ENCODE data around the gene SUV39H1. TPM values are rescaled to one million over a fixed set of nuclear protein-coding genes. Genes with fewer than 3 reads are reported as not detected.

SUV39H1 gene
- total and polyA plus RNA-seq, 9 of the 15 experiments (the other 6 are each of a cell fraction or from before 2014, with no cell fraction given) = 4.7 to 34.7 (median 17.9) TPM

DNA sequence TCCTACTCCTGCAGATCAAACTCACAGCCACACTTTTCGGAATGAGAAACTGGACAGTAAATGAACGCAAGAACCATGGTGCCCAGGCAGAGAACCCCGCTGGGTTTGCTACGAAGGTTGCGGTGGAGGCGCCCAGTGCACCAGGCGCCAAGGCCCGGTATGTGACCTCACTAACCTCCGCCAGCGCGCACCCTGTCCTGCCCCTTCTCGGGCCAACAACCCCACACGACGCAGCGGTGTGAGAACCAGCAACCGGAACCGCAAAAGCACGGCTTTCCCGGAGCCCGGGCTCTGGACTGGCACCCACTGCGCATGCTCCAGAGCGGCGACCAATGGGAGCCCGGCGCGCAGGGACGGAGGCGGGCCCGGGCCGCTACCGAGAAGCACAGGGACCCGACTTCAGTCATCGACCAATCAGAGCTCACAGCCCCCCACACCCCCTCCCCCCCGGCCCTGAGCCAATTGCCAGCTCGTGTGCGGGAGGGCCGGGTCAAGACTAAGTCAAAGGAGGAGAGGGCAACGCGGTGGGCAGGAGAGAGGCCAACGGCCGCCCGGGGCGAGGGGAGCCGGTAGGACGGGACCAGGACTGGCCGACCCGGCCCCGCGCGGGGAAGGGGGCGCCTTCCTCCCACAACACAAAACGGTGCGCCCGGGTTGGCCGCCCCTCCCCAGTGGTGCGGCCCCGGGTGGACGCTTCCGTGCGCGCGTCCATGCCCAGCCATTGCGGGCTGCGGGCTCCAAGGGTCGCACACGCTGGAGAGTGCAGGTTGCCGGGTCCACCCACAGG, 20.2 kb upstream of the SUV39H1 start (continued):
- TF ChIP-seq, protein P1, sequence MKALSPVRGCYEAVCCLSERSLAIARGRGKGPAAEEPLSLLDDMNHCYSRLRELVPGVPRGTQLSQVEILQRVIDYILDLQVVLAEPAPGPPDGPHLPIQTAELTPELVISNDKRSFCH (CRISPR knock-in tag; IDR thresholded peaks at IDR 0.05) = no peak
- TF ChIP-seq, protein P1 (tag; IDR thresholded peaks at IDR 0.05) = no peak
- TF ChIP-seq, protein P2, sequence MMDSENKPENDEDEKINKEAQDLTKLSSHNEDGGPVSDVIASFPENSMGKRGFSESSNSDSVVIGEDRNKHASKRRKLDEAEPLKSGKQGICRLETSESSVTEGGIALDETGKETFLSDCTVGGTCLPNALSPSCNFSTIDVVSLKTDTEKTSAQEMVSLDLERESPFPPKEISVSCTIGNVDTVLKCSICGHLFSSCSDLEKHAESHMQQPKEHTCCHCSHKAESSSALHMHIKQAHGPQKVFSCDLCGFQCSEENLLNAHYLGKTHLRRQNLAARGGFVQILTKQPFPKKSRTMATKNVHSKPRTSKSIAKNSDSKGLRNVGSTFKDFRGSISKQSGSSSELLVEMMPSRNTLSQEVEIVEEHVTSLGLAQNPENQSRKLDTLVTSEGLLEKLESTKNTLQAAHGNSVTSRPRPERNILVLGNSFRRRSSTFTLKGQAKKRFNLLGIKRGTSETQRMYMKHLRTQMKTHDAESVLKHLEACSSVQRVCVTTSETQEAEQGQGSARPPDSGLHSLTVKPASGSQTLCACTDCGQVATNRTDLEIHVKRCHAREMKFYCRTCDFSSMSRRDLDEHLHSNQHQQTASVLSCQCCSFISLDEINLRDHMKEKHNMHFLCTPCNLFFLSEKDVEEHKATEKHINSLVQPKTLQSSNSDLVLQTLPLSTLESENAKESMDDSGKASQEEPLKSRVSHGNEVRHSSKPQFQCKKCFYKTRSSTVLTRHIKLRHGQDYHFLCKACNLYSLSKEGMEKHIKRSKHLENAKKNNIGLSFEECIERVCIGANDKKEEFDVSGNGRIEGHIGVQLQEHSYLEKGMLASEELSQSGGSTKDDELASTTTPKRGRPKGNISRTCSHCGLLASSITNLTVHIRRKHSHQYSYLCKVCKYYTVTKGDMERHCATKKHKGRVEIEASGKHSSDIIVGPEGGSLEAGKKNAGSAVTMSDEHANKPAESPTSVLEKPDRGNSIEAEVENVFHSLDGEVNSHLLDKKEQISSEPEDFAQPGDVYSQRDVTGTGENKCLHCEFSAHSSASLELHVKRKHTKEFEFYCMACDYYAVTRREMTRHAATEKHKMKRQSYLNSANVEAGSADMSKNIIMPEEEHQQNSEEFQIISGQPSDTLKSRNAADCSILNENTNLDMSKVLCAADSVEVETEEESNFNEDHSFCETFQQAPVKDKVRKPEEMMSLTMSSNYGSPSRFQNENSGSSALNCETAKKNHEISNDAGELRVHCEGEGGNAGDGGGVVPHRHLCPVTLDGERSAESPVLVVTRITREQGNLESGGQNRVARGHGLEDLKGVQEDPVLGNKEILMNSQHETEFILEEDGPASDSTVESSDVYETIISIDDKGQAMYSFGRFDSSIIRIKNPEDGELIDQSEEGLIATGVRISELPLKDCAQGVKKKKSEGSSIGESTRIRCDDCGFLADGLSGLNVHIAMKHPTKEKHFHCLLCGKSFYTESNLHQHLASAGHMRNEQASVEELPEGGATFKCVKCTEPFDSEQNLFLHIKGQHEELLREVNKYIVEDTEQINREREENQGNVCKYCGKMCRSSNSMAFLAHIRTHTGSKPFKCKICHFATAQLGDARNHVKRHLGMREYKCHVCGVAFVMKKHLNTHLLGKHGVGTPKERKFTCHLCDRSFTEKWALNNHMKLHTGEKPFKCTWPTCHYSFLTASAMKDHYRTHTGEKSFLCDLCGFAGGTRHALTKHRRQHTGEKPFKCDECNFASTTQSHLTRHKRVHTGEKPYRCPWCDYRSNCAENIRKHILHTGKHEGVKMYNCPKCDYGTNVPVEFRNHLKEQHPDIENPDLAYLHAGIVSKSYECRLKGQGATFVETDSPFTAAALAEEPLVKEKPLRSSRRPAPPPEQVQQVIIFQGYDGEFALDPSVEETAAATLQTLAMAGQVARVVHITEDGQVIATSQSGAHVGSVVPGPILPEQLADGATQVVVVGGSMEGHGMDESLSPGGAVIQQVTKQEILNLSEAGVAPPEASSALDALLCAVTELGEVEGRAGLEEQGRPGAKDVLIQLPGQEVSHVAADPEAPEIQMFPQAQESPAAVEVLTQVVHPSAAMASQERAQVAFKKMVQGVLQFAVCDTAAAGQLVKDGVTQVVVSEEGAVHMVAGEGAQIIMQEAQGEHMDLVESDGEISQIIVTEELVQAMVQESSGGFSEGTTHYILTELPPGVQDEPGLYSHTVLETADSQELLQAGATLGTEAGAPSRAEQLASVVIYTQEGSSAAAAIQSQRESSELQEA (IDR thresholded peaks at IDR 0.05; ENCODE audit: low read depth) = no peak
- peak; percentile 10; the same call in 1 of the 2 replicates for TF ChIP-seq SIN3B (IDR thresholded peaks at IDR 0.05; ENCODE audit: low read depth)
- TF ChIP-seq, protein P3, sequence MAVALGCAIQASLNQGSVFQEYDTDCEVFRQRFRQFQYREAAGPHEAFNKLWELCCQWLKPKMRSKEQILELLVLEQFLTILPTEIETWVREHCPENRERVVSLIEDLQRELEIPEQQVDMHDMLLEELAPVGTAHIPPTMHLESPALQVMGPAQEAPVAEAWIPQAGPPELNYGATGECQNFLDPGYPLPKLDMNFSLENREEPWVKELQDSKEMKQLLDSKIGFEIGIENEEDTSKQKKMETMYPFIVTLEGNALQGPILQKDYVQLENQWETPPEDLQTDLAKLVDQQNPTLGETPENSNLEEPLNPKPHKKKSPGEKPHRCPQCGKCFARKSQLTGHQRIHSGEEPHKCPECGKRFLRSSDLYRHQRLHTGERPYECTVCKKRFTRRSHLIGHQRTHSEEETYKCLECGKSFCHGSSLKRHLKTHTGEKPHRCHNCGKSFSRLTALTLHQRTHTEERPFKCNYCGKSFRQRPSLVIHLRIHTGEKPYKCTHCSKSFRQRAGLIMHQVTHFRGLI (CRISPR knock-in tag; IDR thresholded peaks at IDR 0.05) = no peak
- TF ChIP-seq NONO (IDR thresholded peaks at IDR 0.05; ENCODE audit: low read depth in 2 of 2, low read length in 1 of 2) = peak; percentile 15 to 97; a peak in 3 of 4 replicates
- TF ChIP-seq NCOR1 (IDR thresholded peaks at IDR 0.05) = no peak
- no peak for TF ChIP-seq ZNF584 (CRISPR knock-in tag; IDR thresholded peaks at IDR 0.05; ENCODE audit: low read depth)
- TF ChIP-seq, protein P4, sequence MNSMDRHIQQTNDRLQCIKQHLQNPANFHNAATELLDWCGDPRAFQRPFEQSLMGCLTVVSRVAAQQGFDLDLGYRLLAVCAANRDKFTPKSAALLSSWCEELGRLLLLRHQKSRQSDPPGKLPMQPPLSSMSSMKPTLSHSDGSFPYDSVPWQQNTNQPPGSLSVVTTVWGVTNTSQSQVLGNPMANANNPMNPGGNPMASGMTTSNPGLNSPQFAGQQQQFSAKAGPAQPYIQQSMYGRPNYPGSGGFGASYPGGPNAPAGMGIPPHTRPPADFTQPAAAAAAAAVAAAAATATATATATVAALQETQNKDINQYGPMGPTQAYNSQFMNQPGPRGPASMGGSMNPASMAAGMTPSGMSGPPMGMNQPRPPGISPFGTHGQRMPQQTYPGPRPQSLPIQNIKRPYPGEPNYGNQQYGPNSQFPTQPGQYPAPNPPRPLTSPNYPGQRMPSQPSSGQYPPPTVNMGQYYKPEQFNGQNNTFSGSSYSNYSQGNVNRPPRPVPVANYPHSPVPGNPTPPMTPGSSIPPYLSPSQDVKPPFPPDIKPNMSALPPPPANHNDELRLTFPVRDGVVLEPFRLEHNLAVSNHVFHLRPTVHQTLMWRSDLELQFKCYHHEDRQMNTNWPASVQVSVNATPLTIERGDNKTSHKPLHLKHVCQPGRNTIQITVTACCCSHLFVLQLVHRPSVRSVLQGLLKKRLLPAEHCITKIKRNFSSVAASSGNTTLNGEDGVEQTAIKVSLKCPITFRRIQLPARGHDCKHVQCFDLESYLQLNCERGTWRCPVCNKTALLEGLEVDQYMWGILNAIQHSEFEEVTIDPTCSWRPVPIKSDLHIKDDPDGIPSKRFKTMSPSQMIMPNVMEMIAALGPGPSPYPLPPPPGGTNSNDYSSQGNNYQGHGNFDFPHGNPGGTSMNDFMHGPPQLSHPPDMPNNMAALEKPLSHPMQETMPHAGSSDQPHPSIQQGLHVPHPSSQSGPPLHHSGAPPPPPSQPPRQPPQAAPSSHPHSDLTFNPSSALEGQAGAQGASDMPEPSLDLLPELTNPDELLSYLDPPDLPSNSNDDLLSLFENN (IDR thresholded peaks at IDR 0.05; ENCODE audit: low read depth in 2 of 2, low read length in 2 of 2) = no peak
- TF ChIP-seq, protein P5, sequence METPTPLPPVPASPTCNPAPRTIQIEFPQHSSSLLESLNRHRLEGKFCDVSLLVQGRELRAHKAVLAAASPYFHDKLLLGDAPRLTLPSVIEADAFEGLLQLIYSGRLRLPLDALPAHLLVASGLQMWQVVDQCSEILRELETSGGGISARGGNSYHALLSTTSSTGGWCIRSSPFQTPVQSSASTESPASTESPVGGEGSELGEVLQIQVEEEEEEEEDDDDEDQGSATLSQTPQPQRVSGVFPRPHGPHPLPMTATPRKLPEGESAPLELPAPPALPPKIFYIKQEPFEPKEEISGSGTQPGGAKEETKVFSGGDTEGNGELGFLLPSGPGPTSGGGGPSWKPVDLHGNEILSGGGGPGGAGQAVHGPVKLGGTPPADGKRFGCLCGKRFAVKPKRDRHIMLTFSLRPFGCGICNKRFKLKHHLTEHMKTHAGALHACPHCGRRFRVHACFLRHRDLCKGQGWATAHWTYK (CRISPR knock-in tag; IDR thresholded peaks at IDR 0.05) = 0 out of 2 replicates have a peak, but pooled peaks have one; percentile 14

Measured in K562 (cell line).